ENCODE results near the gene DNM3. TPM values are rescaled to one million over a fixed set of nuclear protein-coding genes. Genes with fewer than 3 reads are reported as not detected.

The DNM3 gene
- total RNA-seq, 4 donors from 2014 or later = 2.7 to 3.3 TPM; not detected in 2

- no peaks in the 10 kb centered on the region for H3K27me3 ChIP-seq
- no peaks in the 10 kb centered on the region for H3K4me1 ChIP-seq
- TF ChIP-seq POLR2A (IDR thresholded peaks at IDR 0.05) = no peak
- no peak for TF ChIP-seq CTCF (IDR thresholded peaks at IDR 0.05)
- no peak for TF ChIP-seq EP300 (IDR thresholded peaks at IDR 0.05; ENCODE audit: low read depth)
- no peak for TF ChIP-seq POLR2AphosphoS5 (IDR thresholded peaks at IDR 0.05)
- DNase-seq = no peak
- no peak overlapping the region for H3K27ac ChIP-seq
- H3K36me3 ChIP-seq = no peaks in the 10 kb centered on the region
- WGBS, 2 donors (ENCODE audit: low coverage in 1 of 2) = 78 to 83% methylated on average over 4 of the region's 4 CpGs
- no peak overlapping the region for H3K4me3 ChIP-seq
- H3K9me3 ChIP-seq = no peaks in the 10 kb centered on the region
- in situ Hi-C loops (cut with MboI; ENCODE audit: low pct_ligation_motif_present in 1 of 4, low pct_unique_long_range_greater_than_20kb in 1 of 4, low sequenced_read_pairs in 3 of 4) = no loop called here
- intact Hi-C loops (cut with DNase I; ENCODE audit: low total_unique reads) = no loop called here
These were observed 113.1 kb downstream of the DNM3 start for GRCh38 chr1:171954361-171954760.

GRCh38 chr1:171961861-171962260 lies 120.6 kb downstream of the DNM3 start:
- in situ Hi-C loops (cut with MboI; ENCODE audit: low pct_ligation_motif_present in 1 of 4, low pct_unique_long_range_greater_than_20kb in 1 of 4, low sequenced_read_pairs in 3 of 4) (no loop called here), intact Hi-C loops (cut with DNase I; ENCODE audit: low total_unique reads) (no loop called here)
- H3K4me1 ChIP-seq = no peaks in the 10 kb centered on the region
- no peak overlapping the region for H3K4me3 ChIP-seq
- 90 to 97% methylated on average over 1 of the region's 1 CpG for WGBS, 2 donors (ENCODE audit: low coverage in 1 of 2)
- H3K27ac ChIP-seq = no peak overlapping the region
- no peak for TF ChIP-seq POLR2AphosphoS5 (IDR thresholded peaks at IDR 0.05)
- TF ChIP-seq POLR2A (IDR thresholded peaks at IDR 0.05) = no peak
- no peak for TF ChIP-seq CTCF (IDR thresholded peaks at IDR 0.05)
- no peak for TF ChIP-seq EP300 (IDR thresholded peaks at IDR 0.05; ENCODE audit: low read depth)
- H3K36me3 ChIP-seq = no peaks in the 10 kb centered on the region
- no peak for DNase-seq
- H3K27me3 ChIP-seq = no peaks in the 10 kb centered on the region
- no peaks in the 10 kb centered on the region for H3K9me3 ChIP-seq

- H3K4me3 ChIP-seq = no peak overlapping the region
- no peaks in the 10 kb centered on the region for H3K9me3 ChIP-seq
- H3K36me3 ChIP-seq = no peaks in the 10 kb centered on the region
- DNase-seq = no peak
- H3K27me3 ChIP-seq = no peaks in the 10 kb centered on the region
- H3K4me1 ChIP-seq = no peaks in the 10 kb centered on the region
- intact Hi-C loops (cut with DNase I; ENCODE audit: low total_unique reads) = no loop called here
- 89 to 93% methylated on average over 1 of the region's 1 CpG for WGBS, 2 donors (ENCODE audit: low coverage in 1 of 2)
- no peak for TF ChIP-seq EP300 (IDR thresholded peaks at IDR 0.05; ENCODE audit: low read depth)
- no peak for TF ChIP-seq CTCF (IDR thresholded peaks at IDR 0.05)
- no peak for TF ChIP-seq POLR2A (IDR thresholded peaks at IDR 0.05)
- no peak for TF ChIP-seq POLR2AphosphoS5 (IDR thresholded peaks at IDR 0.05)
- H3K27ac ChIP-seq = no peak overlapping the region
- in situ Hi-C loops (cut with MboI; ENCODE audit: low pct_ligation_motif_present in 1 of 4, low pct_unique_long_range_greater_than_20kb in 1 of 4, low sequenced_read_pairs in 3 of 4) = no loop called here
These were observed 122.5 kb downstream of the DNM3 start for GRCh38 chr1:171963762-171964161.

- WGBS, 2 donors (ENCODE audit: low coverage in 1 of 2) = 78 to 91% methylated on average over 2 of the region's 2 CpGs
- Histone ChIP-seq H3K4me1 (no peaks in the 10 kb centered on the region), H3K4me3 (no peak overlapping the region), H3K9me3 (no peaks in the 10 kb centered on the region), H3K36me3 (no peaks in the 10 kb centered on the region), H3K27ac (no peak overlapping the region), H3K27me3 (no peaks in the 10 kb centered on the region)
- TF ChIP-seq CTCF (IDR thresholded peaks at IDR 0.05) = no peak
- TF ChIP-seq POLR2AphosphoS5 (IDR thresholded peaks at IDR 0.05) = no peak
- TF ChIP-seq EP300 (IDR thresholded peaks at IDR 0.05; ENCODE audit: low read depth) = no peak
- no peak for TF ChIP-seq POLR2A (IDR thresholded peaks at IDR 0.05)
- DNase-seq = no peak
- intact Hi-C loops (cut with DNase I; ENCODE audit: low total_unique reads) = no loop called here
- in situ Hi-C loops (cut with MboI; ENCODE audit: low pct_ligation_motif_present in 1 of 4, low pct_unique_long_range_greater_than_20kb in 1 of 4, low sequenced_read_pairs in 3 of 4) = no loop called here
These were observed 124.5 kb downstream of the DNM3 start for GRCh38 chr1:171965777-171966176.
